C4-2B (cell line): ENCODE results near the gene PITX3.

Experiments
- ZFX ChIP-seq: fragments of 450-650 bp; IDR thresholded peaks from 2 replicates; pipeline ENCODE4 v1.6.1; 2017
- TF ChIP-seq, protein P1 (sequence below): fragments of 450-650 bp; conservative IDR thresholded peaks from 2 replicates; pipeline ENCODE4 v1.5.1; 2017; ENCODE audit warnings: mild to moderate bottlenecking

DNA sequence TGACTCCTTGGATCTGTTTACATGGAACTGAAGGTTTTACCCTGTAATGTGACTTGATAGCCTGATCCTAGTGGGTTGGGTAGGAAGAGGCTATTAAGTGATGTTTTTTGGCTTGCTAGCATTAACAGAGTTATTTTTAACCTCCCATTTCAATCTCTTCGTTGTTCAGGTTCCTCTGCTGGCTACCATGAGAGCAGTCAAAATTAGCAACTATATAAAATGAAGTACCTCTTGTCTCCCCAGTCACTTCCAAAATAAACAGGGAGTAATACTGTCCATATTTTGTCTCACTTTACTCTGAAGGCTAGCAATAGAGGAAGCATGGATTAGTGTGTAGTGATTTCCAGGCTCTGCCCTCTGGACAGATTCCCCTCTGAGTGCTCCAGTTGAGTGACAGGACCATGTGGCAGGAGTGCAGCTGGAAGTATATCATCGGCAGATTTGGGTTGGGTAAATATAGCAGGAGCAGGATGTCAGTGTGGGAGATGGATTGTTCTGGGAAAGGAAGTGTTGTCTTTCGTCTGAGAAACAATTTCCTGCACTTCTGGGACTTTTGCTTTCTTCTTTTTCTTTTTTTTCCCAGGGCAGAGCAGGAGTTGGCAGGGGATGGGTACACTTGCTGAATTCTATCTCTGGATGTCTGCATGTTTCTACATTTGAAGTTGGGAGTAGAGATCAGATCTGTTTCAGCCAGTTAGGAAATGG lies 39.2 kb upstream of the PITX3 start:
- TF ChIP-seq, protein P1, sequence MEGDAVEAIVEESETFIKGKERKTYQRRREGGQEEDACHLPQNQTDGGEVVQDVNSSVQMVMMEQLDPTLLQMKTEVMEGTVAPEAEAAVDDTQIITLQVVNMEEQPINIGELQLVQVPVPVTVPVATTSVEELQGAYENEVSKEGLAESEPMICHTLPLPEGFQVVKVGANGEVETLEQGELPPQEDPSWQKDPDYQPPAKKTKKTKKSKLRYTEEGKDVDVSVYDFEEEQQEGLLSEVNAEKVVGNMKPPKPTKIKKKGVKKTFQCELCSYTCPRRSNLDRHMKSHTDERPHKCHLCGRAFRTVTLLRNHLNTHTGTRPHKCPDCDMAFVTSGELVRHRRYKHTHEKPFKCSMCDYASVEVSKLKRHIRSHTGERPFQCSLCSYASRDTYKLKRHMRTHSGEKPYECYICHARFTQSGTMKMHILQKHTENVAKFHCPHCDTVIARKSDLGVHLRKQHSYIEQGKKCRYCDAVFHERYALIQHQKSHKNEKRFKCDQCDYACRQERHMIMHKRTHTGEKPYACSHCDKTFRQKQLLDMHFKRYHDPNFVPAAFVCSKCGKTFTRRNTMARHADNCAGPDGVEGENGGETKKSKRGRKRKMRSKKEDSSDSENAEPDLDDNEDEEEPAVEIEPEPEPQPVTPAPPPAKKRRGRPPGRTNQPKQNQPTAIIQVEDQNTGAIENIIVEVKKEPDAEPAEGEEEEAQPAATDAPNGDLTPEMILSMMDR, result no peak
- no peak for TF ChIP-seq ZFX
